GM23248 (cell line): Measurements from ENCODE around the gene CTXN1. TPM values are rescaled to one million over a fixed set of nuclear protein-coding genes. Genes with fewer than 3 reads are reported as not detected.
"Not testable (repeated sequence)": the region's sequence is repeated elsewhere in the genome, so short reads cannot be mapped to it uniquely, and the experiment has no call there.

Experiments used
- DNase-seq: peaks from one replicate; pipeline ENCODE4 v3.0.0-alpha.2; 2015
- H2AFZ ChIP-seq: fragments of 200-600 bp; sonication (generic); 2 replicates; pipeline ENCODE4 v1.6.1; 2016; ENCODE audit warnings: antibody characterized with exemption
- H3F3A ChIP-seq: fragments of 200-600 bp; sonication (generic); 2 replicates; pipeline ENCODE4 v1.6.1; 2016; ENCODE audit warnings: mild to moderate bottlenecking, antibody characterized with exemption, mixed run types; ENCODE audit not compliant: insufficient read depth
- H3K27ac ChIP-seq: fragments of 200-600 bp; sonication (generic); 2 replicates; pipeline ENCODE4 v1.5.1; 2016; ENCODE audit warnings: mild to moderate bottlenecking
- H3K27me3 ChIP-seq: fragments of 200-600 bp; sonication (generic); replicated peaks from 2 replicates; pipeline ENCODE4 v1.6.1; 2016; ENCODE audit warnings: mild to moderate bottlenecking; ENCODE audit not compliant: insufficient read depth
- H3K36me3 ChIP-seq: fragments of 200-600 bp; sonication (generic); 2 replicates; pipeline ENCODE4 v1.6.1; 2016; ENCODE audit warnings: low read depth, mild to moderate bottlenecking
- H3K4me1 ChIP-seq: fragments of 200-600 bp; sonication (generic); 2 replicates; pipeline ENCODE4 v1.6.1; 2016; ENCODE audit warnings: mild to moderate bottlenecking; ENCODE audit not compliant: insufficient read depth
- H3K4me2 ChIP-seq: fragments of 200-600 bp; sonication (generic); one replicate; pipeline ENCODE4 v1.6.1; 2016; ENCODE audit warnings: mild to moderate bottlenecking; ENCODE audit not compliant: unreplicated experiment
- H3K4me3 ChIP-seq: fragments of 200-600 bp; sonication (generic); 2 replicates; pipeline ENCODE4 v1.5.1; 2016; ENCODE audit warnings: mild to moderate bottlenecking
- H3K79me2 ChIP-seq: fragments of 200-600 bp; sonication (generic); 2 replicates; pipeline ENCODE4 v1.6.1; 2016; ENCODE audit warnings: mild to moderate bottlenecking; ENCODE audit not compliant: insufficient read depth
- H3K9ac ChIP-seq: fragments of 200-600 bp; sonication (generic); 2 replicates; pipeline ENCODE4 v1.6.1; 2016; ENCODE audit warnings: mild to moderate bottlenecking
- H3K9me2 ChIP-seq: fragments of 200-600 bp; sonication (generic); 2 replicates; pipeline ENCODE4 v1.6.1; 2016; ENCODE audit warnings: mixed run types, mild to moderate bottlenecking, moderate library complexity; ENCODE audit not compliant: insufficient read depth
- H3K9me3 ChIP-seq: fragments of 200-600 bp; sonication (generic); one replicate; pipeline ENCODE4 v1.6.1; 2017; ENCODE audit warnings: low read depth
- H4K20me1 ChIP-seq: fragments of 200-600 bp; sonication (generic); 2 replicates; pipeline ENCODE4 v1.6.0; 2016; ENCODE audit not compliant: insufficient read depth
- EZH2 ChIP-seq: fragments of 200-600 bp; sonication (generic); IDR thresholded peaks from 2 replicates; pipeline ENCODE4 v1.6.1; 2018; ENCODE audit warnings: antibody characterized with exemption, mild to moderate bottlenecking; ENCODE audit not compliant: insufficient read depth, poor library complexity, severe bottlenecking
- EZH2phosphoT487 ChIP-seq: fragments of 200-600 bp; sonication (generic); IDR thresholded peaks from 2 replicates; pipeline ENCODE4 v1.6.1; 2018; ENCODE audit warnings: antibody characterized with exemption, moderate library complexity, mild to moderate bottlenecking, low read depth; ENCODE audit not compliant: insufficient read depth
- WGBS, 2 experiments: methylation state at CpG; one replicate each; pipeline ENCODE4 v1.1.6; 2015 to 2017; ENCODE audit warnings: low lambda C conversion rate in 2 of 2, low coverage in 1 of 2; ENCODE audit errors: missing lambda C conversion rate in 2 of 2; 5-methylcytosine and 5-hydroxymethylcytosine counted together
- in situ Hi-C: fragments of 300-500 bp; cut with MboI; formaldehyde crosslinking; loops from 2 replicates; pipeline ENCODE4 v1.15.0; 2020
- polyA plus RNA-seq: library from polyadenylated mRNA; unstranded; fragments of >200 nt; fragmentation: Nextera tagmentation; extraction: Ambion mirVana; gene quantifications from 2 replicates; pipeline ENCODE4 v1.2.1, GENCODE V29; 2016
- total RNA-seq: library from RNA; depleted of rRNA; stranded (reverse); fragments of >200 nt; shearing (Covaris generic); gene quantifications from 2 replicates; pipeline ENCODE4 v1.2.3, GENCODE V29; 2014

Gene CTXN1
- total and polyA plus RNA-seq, 2 experiments from 2014 or later = 3.4 to 3.5 TPM

- H3K4me2 ChIP-seq = no peak overlapping the region
- H3K9ac ChIP-seq = no peak overlapping the region
- in situ Hi-C loops = no loop called here
- no peak overlapping the region for H3K27ac ChIP-seq
- 0 out of 2 replicates have a peak, but pooled peaks cover 14% of the 10 kb centered on the region for H3K79me2 ChIP-seq
- no peaks in the 10 kb centered on the region for H3K9me3 ChIP-seq
- no peaks in the 10 kb centered on the region for H4K20me1 ChIP-seq
- H2AFZ ChIP-seq = no peak overlapping the region
- no peaks in the 10 kb centered on the region for H3K27me3 ChIP-seq
- WGBS, 2 experiments = 93 to 94% methylated on average over 26 to 32 of the region's 32 CpGs
- H3K4me1 ChIP-seq = peaks cover 21% of the 10 kb centered on the region
- no peaks in the 10 kb centered on the region for H3K9me2 ChIP-seq
- TF ChIP-seq EZH2 (no peak), EZH2phosphoT487 (no peak)
- H3F3A ChIP-seq = peaks cover 27% of the 10 kb centered on the region
- H3K36me3 ChIP-seq = peaks cover 36% of the 10 kb centered on the region; the same call in 1 of the 2 replicates
- no peak overlapping the region for H3K4me3 ChIP-seq
- DNase-seq = no peak
Measured at GRCh38 chr19:7932276-7932929, 6.5 kb upstream of the CTXN1 start.

- Histone ChIP-seq H2AFZ (no peak overlapping the region), H3K27me3 (no peaks in the 10 kb centered on the region), H3K4me2 (no peak overlapping the region), H3K79me2 (0 out of 2 replicates have a peak, but pooled peaks cover 9% of the 10 kb centered on the region), H3K9me3 (no peaks in the 10 kb centered on the region), H3K36me3 (peaks cover 31% of the 10 kb centered on the region; the same call in 1 of the 2 replicates), H3K4me3 (no peak overlapping the region), H3K27ac (no peak overlapping the region), H3K4me1 (peaks cover 22% of the 10 kb centered on the region), H3F3A (peaks cover 27% of the 10 kb centered on the region), H4K20me1 (no peaks in the 10 kb centered on the region), H3K9me2 (no peaks in the 10 kb centered on the region), H3K9ac (no peak overlapping the region)
- in situ Hi-C loops = no loop called here
- no peak for DNase-seq
- 92 to 93% methylated on average over 27 to 34 of the region's 36 CpGs for WGBS, 2 experiments
- no peak for TF ChIP-seq EZH2phosphoT487
- TF ChIP-seq EZH2 = no peak
Measured at GRCh38 chr19:7931221-7932061, 5.5 kb upstream of the CTXN1 start.

- Histone ChIP-seq H2AFZ (no peak overlapping the region), H3K4me1 (peaks cover 26% of the 10 kb centered on the region), H3K9me2 (no peaks in the 10 kb centered on the region), H3K4me3 (no peak overlapping the region), H3K4me2 (no peak overlapping the region), H3K9me3 (no peaks in the 10 kb centered on the region), H3F3A (peaks cover 27% of the 10 kb centered on the region), H3K27me3 (no peaks in the 10 kb centered on the region), H3K9ac (no peak overlapping the region), H4K20me1 (no peaks in the 10 kb centered on the region), H3K27ac (peak overlapping the region; percentile 99; the same call in 1 of the 2 replicates), H3K36me3 (peaks cover 24% of the 10 kb centered on the region; the same call in 1 of the 2 replicates), H3K79me2 (0 out of 2 replicates have a peak, but pooled peaks cover 3% of the 10 kb centered on the region)
- TF ChIP-seq EZH2 (no peak), EZH2phosphoT487 (no peak)
- in situ Hi-C loops = no loop called here
- 86 to 94% methylated on average over 7 of the region's 7 CpGs for WGBS, 2 experiments
- no peak for DNase-seq
Measured at GRCh38 chr19:7930765-7931164, 4.8 kb upstream of the CTXN1 start.

GRCh38 chr19:7930030-7930429, 4.1 kb upstream of the CTXN1 start:
- in situ Hi-C loops, H3K79me2 ChIP-seq, H2AFZ ChIP-seq, H3K4me3 ChIP-seq, H4K20me1 ChIP-seq, H3K4me2 ChIP-seq, H3K9me2 ChIP-seq, DNase-seq, H3K27me3 ChIP-seq, H3K9me3 ChIP-seq: not testable (repeated sequence)
- Histone ChIP-seq H3F3A (peaks cover 27% of the 10 kb centered on the region), H3K36me3 (peaks cover 22% of the 10 kb centered on the region; the same call in 1 of the 2 replicates), H3K4me1 (peaks cover 26% of the 10 kb centered on the region), H3K9ac (peak overlapping the region; percentile 87), H3K27ac (peak overlapping the region; percentile 99)
- WGBS, 2 experiments = 88 to 90% methylated on average over 8 to 11 of the region's 11 CpGs
